Jurkat, Clone E6-1 (cell line): Measurements from ENCODE around the gene ZCCHC24.
"Not testable (repeated sequence)": the region's sequence is repeated elsewhere in the genome, so short reads cannot be mapped to it uniquely, and the experiment has no call there.

Experiments used
- DNase-seq: peaks from one replicate; pipeline ENCODE4 v3.0.0-alpha.2; 2011; ENCODE audit warnings: low read depth, low spot score
- H3K4me3 ChIP-seq: 2 replicates; pipeline ENCODE4 v1.5.1; 2011; ENCODE audit warnings: mild to moderate bottlenecking, low read length, control low read depth, moderate library complexity

Gene ZCCHC24

GRCh38 chr10:79449181-79450146 lies 4.0 kb upstream of the ZCCHC24 start:
- no peak overlapping the region for H3K4me3 ChIP-seq
- no peak for DNase-seq

DNA sequence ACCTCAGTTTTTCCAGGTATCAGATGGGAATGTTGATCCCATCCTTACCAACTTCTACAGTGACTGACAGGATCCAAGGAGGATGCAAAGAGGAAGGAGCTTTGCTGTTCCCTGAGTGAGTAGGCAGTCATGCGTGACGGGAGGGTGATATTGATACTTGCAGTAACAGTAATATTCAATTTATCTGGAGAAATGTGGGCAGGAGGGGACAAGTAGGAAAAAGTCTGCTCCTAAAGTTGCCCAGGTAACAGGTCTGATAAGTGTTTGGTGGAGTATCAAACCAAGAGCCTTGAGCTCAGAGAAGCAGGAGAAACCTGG lies 3.3 kb upstream of the ZCCHC24 start:
- H3K4me3 ChIP-seq, result no peak overlapping the region
- no peak for DNase-seq

DNA sequence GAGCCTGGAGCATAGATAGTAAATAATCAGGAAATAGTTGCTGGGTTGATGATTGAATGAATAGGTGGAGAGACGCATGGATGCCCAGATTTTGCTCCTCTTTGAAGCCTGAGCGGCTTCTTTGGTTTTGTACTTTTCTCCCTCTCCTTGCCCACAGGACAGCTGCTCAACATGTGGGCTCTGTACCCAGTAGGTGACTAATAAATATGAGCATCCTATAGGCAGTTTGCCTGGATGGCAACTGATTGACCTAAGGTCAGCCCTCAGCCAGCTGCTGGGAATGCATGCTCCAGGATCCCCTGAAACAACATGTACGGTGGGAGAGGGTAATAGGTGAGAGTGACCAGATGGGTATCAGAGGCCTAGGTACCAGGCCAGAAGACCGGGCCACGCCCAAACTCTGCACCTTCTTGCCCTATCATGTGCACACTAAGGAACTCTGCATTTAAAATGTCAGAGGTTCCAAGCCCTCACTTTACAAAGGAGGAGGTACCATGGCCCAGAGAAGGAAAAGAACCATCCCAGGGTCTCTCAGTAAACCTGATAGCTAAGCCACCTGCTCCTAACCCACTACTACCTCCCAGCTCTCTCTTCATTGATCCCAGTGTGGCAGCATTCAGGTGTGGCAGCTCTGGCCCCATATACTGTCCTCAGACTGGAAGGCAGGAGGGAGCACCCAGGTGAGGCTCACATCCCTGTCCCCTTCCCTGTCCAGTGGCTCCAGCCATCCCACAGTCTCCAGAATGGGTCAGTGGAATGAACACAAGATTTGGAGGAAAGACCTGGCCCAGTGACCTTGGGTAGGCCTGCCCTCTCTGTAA lies 2.7 kb upstream of the ZCCHC24 start:
- no peak for DNase-seq
- H3K4me3 ChIP-seq, result no peak overlapping the region

- not testable (repeated sequence) for DNase-seq, H3K4me3 ChIP-seq
These were observed 1.8 kb upstream of the ZCCHC24 start for GRCh38 chr10:79447249-79447648.

DNA sequence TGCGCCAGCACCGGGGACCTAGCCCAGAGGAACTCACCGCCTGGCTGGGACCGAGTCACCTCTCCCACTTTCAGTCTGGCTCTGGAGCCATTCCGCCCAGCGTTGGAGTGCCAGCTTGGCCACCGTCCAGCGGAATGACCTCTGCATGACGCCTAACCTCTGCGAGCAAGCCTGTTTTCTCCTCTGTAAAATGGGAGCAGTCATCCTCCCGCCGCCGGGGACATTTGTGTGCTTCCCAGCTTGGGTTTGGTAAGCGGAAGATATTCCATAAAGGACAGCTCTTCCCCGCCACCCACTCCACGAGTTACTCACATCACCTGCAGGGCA lies 1.3 kb upstream of the ZCCHC24 start:
- DNase-seq, result no peak
- H3K4me3 ChIP-seq, result no peak overlapping the region

DNA sequence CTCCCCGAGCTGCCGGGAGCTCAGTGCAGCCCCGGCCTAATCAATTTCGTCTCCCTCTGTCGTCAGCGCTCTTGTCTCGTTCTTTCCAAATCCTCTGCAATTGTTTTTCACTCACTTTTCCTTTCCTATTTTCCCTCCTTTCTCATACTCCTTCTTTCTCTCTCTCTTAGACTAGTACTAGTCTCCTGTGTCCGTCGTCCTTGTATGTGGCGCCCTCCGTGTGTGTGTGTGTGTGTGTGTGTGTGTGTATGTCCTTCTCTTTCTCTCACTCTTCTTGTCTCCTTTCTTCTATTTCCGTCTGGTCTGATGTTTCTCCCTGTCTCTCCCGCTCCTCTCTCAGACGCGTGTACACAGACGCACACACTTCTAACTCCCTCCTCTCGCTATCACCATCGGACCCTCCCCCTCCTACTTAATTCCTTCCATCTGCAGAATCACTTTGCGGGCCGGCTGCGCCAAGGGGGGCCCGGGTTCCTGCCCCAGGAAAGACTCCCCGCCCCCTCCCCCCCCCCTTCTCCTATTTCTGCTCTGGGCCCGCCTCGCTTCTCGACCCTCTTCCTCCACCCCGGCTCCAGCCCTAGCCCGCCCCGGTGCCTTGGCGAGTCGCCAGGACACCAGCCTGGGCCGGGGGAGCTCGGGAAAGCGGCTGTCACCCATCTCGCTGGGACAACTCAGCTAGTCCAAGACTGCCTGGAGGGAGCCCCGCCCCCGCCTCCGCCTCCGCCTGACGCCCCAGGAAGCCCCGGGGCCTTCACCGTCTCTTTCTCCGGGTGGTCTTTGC lies 743 bp upstream of the ZCCHC24 start:
- DNase-seq, result no peak
- H3K4me3 ChIP-seq, result peak overlapping the region; percentile 41

DNA sequence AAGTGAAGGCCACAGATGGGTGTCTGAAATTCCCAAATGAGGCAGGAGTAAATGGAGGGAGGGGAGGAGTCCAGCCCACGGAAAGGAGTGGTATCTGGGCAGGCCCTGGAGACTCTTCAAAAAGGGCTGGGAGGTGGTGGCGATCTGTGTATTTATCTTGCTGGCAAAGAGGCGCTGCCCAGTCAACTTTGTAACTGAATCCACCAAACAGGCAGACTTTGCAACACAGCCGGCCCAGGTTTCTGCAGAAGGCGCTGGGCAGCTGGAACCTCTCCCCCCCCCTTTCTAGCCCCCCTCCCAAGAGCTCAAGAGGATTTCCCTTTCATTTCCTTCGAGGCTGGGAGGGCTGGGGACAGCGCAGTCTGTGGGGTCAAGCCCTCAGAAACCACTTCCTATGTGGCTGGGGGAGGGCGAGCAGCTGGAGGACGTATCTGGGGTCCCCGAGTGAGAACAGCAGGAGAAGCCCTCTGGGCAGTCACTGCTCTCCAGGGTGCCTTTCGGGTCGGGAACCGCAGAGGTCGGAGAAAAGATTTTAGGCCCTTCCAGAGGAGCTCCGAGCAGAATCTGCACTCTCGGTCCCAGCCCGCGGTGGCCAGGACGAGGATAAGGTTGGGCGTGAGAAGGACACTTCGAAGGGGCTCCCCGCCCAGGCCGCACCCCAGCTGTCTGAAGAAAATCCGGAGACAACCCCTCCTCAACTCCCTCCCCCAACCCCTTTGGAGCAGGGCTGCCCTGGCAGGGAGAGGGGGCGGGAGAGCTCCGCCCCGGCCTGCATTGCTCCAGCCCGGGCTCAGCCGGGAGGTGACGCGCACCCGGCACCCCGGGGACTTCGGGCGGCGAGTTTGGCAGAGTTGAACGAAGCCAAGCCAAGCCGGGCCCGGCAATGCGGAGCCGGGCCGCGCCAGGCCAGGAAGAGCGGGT lies 965 bp downstream of the ZCCHC24 start:
- no peak for DNase-seq
- H3K4me3 ChIP-seq, result peak overlapping the region; percentile 51

- H3K4me3 ChIP-seq, result no peak overlapping the region
- DNase-seq, result no peak
These were observed 1.9 kb downstream of the ZCCHC24 start for GRCh38 chr10:79443338-79444198.

GRCh38 chr10:79442171-79443040 lies 3.0 kb downstream of the ZCCHC24 start:
- no peak for DNase-seq
- no peak overlapping the region for H3K4me3 ChIP-seq

- H3K4me3 ChIP-seq, result no peak overlapping the region
- no peak for DNase-seq
These were observed 4.0 kb downstream of the ZCCHC24 start for GRCh38 chr10:79441433-79441832.

- DNase-seq, result no peak
- no peak overlapping the region for H3K4me3 ChIP-seq
These were observed 5.1 kb downstream of the ZCCHC24 start for GRCh38 chr10:79440281-79440680.

GRCh38 chr10:79438699-79439085 lies 6.7 kb downstream of the ZCCHC24 start:
- H3K4me3 ChIP-seq, result no peak overlapping the region
- no peak for DNase-seq

DNA sequence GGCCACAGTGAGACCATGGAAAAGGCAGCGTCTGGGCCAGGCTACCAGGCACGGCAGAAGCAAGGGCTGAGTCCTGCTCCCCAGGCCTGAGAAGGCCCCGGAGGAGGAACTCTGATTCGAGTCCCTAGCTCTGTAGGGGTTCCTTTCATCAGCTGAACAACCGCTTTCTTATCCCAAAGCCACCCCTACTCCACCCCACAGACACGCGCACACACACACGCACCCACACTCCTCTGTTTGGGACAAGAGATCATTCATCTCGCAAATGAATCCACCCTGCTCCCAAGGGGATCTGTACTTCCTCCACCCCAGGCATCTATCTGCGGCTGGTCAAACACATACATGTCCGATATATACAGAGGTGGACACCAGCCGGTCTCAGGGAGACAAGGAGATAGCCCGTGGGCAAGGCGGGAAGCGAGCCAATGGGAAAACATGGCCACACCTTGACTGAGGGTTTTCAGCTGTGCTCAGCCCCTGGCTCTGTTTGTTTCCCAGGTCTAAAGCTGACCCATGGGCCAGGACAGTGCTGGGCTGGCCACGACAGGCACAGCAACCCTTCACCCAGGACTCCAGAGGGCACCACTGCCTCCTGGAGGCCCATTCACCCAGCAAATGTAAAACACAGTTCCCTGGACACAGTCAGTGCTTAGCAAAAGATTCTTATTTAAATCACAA lies 7.3 kb downstream of the ZCCHC24 start:
- DNase-seq, result no peak
- no peak overlapping the region for H3K4me3 ChIP-seq

- no peak overlapping the region for H3K4me3 ChIP-seq
- DNase-seq, result no peak
These were observed 8.2 kb downstream of the ZCCHC24 start for GRCh38 chr10:79437111-79437814.

GRCh38 chr10:79436850-79437103 lies 8.6 kb downstream of the ZCCHC24 start:
- DNase-seq, result no peak
- no peak overlapping the region for H3K4me3 ChIP-seq
